Measurements from ENCODE around the gene GPANK1.

- peak; percentile 30; the same call in 1 of the 2 replicates for TF ChIP-seq CTCF (conservative IDR thresholded peaks at IDR 0.05; ENCODE audit: low read depth, low read length)
- TF ChIP-seq EZH2 (IDR thresholded peaks at IDR 0.05; ENCODE audit: borderline replicate concordance, low read depth, low read length, poor library complexity, severe bottlenecking) = no peak
Observed at GRCh38 chr6:31652925-31653724, 11.7 kb downstream of the GPANK1 start.

Measured in A673 (cell line).